ENCODE measurements around the gene XRCC3.
A peak's percentile ranks its signal among the peaks of the same experiment; 100 is the strongest.
"Not testable (repeated sequence)": the region's sequence is repeated elsewhere in the genome, so short reads cannot be mapped to it uniquely, and the experiment has no call there.

The XRCC3 gene

DNA sequence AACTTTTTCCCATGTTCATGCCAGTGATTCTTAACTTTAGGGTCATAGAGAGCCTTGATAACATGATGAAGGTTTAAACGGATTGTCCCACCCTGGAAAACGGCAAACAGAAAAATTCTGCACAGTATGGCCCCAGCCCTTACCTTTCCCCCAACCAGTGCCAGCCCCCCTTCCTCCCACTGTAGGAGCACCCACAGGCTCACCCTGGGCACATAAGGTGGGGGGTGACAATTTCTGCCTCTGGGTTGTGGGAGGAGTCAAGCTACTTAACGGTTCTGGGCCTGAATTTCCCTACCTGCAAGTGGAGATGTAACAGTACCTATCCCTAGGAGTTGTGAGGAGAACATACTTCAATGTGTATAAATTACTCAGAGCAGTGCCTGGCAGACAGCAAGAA, 18.0 kb downstream of the XRCC3 start:
- FAIRE-seq: no peak
- DNase-seq (ENCODE audit: extremely low spot score, insufficient read length, low read depth): no peak

DNA sequence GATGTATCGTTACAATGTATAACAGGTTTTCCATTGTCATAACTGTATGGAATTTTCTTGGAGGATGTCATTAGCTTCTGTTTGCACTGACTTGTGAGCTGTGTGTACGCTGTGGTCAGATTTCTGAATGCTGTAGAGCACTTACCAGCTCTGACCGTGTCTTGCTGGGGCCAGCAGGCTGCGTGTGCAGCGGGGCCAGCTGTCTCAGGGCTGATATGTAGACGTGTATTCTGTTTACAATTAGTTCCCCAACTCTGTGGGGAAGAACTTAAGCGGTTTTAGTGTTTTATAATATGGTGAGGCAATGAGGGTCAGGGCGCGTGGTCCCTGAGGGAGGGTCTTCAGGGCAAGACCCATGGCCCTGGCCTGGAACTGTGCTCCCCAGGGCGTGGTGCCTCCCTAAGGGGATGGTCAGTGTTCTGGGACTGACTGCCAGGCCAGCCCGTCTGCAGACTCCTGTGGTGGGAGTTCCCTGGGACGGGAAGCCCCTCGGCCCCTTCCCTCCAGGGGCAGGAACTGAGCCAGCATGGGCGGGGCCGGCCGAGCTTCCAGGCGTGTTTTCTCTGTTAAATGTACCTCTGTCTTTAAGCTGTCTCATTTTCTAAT, 18.7 kb downstream of the XRCC3 start:
- DNase-seq (ENCODE audit: extremely low spot score, insufficient read length, low read depth) (no peak), FAIRE-seq (no peak)

DNA sequence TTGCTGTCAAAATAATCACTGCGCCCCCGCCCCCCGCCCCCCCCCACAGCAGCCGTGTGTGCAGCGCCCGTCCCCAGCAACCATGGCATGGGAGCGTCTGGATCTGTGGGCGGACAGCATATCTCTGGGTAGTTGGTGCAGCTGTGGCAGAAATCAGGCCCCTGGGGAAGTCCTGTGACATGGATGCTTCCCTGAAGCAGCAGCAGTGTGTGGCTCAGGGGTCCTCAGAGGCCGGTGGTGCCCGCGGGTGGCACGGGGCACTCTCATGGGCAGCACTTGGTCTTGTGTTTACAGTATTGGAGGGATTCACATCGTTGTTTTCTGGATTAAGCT, 19.2 kb downstream of the XRCC3 start:
- DNase-seq (ENCODE audit: extremely low spot score, insufficient read length, low read depth): no peak
- FAIRE-seq: no peak

DNA sequence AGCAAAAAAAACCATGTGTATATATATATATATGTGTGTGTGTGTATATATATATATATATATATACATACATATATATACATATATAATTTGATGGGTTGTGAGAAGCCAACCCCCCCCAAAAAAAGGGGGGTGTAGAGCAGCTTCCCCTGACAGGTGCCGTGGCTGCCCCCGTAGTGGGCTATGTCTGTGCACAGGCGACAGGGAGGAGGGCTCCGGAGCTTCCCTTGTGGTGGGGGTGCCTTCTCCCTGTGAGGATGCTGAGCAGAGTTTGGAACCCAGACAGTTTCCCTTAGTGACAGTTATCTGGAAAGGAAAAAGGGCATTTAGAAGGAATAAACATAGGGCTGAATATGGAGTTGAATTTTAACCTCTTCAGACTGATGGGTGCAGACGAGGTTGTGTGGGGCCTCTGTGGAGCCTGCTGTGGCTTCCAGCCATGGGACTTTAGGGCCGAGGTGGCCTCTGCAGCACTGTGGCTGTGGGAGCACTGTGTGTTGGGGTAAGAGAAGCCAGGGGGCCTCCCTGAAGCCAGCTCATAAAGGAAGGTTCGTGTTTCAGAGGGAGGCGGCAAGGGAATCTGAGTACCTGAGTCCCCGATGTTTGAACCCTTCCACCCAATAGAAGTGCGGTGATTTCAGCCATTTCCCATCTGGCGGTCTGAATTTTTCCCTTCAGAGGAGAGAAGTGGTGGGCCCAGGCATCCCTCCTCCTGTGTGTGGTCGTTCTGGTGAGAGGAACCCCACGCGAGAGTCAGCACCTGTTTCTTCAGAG, 19.8 kb downstream of the XRCC3 start:
- DNase-seq (ENCODE audit: extremely low spot score, insufficient read length, low read depth) (no peak), FAIRE-seq (no peak)

DNA sequence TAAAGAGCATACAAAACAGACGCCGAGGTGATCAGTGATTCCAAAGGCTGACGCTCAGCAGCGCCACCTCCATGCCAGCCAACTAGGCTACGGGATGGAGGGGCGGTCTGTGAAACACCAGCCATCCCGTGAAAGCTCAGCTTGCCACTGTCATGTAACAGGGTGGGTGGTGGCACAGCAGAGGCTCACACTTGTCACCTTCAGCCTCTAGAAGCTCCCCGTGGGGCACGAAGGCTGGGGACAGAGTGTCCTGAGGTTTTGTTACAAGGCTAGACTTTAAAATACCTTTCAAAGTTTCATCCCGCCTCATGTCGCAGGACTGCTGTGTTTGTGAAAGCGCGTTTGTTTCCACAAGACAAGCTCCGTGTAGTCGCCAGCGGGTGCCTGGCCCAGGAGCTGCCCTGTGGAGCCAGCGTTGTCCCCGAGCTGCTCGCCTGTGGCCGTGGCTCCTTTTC, 20.7 kb downstream of the XRCC3 start:
- no peak for FAIRE-seq
- DNase-seq (ENCODE audit: extremely low spot score, insufficient read length, low read depth): no peak

DNA sequence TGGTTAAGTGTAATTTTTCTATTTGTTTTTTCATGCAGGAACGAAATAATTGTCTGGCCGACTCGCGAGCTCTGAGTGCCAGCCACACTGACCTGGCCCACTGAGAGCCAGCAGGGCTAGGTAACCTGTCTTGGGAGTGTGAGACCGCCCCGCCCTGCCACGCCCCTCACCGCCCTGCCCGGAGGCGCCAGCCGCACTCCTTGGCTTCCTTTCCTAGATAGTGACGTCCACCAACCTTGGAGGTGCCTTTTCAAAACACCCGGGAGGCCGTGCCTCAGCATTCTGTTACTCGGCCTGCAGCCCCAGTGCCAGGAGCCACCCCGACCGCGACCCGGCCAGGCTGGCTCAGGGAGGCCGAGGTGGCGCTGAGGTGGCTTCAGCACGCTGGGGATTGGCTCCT, 21.7 kb downstream of the XRCC3 start:
- DNase-seq (ENCODE audit: extremely low spot score, insufficient read length, low read depth) (no peak), FAIRE-seq (no peak)

DNA sequence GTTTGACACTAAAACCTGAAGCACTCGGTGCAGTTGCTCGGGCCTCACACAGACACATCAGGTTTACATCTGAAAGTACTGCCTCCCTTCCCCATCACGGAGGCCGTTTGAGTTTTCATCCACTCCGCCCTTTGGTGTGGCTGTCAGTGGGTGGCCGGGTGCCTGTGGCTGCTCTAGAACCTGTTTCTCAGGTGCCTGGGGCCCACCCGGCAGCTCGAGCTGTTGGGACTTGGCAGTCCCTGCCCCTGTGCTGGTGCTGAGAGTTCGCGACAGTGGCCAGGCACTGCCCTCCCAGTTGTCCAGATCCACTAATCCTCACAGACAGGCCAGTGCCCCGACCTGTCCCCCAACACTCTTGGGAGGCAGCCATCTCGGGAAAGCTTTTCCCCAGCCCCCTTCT, 22.4 kb downstream of the XRCC3 start:
- DNase-seq (ENCODE audit: extremely low spot score, insufficient read length, low read depth) (no peak), FAIRE-seq (no peak)

DNA sequence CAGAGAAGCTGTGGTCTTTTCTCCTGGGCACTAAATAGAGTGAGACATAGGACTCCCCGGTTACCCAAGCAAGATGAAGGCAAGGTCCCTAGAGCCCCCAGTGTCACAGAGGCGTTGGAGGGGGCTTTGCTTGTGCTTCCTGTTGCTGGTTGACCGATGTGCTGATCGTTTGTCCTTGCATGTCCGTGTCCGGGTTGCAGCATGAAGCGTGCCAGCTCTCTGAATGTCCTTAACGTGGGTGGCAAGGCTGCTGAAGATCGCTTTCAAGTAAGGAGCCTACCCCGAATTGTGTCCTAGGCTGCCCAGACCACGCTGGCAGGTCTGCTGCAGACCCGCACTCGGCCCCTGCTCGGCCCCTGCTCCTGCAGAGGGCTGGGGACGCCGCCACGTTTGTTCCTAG, 23.1 kb downstream of the XRCC3 start:
- FAIRE-seq (peak; percentile 38), DNase-seq (ENCODE audit: extremely low spot score, insufficient read length, low read depth) (no peak)

DNA sequence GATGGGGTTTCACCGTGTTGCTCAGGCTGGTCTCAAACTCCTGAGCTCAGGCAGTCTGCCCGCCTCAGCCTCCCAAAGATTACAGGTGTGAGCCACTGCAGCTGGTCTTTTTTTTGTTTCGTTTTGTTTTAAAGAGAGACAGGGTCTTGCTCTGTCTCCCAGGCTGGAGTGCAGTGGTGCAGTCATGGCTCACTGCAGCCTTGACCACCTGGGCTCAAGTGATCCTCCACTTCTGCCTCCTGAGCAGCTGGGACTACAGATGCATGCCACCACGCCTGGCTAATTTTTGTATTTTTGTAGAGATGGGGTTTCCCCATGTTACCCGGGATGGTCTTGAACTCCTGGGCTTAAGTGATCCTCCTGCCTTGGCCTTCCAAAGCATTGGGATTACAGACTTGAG, 23.6 kb downstream of the XRCC3 start:
- peak; percentile 75 for FAIRE-seq
- not testable (repeated sequence) for DNase-seq (ENCODE audit: extremely low spot score, insufficient read length, low read depth)

DNA sequence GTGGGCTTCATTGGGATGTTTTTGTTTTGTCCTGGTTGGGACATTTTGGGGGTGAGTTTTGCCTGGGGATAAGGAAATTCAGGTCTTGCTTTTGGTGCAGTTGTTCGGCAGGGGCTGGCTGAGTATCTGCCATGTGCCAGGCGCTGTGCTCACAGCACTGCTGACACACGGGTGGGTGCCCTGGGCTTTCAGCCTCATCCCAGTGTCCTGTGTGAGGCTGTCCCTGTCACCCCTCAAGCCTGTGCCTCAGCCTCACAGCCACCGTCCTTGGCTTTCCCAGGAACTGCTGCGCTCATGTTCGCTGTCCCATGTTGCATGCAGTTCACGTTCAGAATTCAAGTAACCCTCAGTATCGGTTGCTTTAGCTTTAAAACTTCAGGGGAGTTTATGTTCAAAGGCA, 24.9 kb downstream of the XRCC3 start:
- no peak for DNase-seq (ENCODE audit: extremely low spot score, insufficient read length, low read depth)
- no peak for FAIRE-seq

DNA sequence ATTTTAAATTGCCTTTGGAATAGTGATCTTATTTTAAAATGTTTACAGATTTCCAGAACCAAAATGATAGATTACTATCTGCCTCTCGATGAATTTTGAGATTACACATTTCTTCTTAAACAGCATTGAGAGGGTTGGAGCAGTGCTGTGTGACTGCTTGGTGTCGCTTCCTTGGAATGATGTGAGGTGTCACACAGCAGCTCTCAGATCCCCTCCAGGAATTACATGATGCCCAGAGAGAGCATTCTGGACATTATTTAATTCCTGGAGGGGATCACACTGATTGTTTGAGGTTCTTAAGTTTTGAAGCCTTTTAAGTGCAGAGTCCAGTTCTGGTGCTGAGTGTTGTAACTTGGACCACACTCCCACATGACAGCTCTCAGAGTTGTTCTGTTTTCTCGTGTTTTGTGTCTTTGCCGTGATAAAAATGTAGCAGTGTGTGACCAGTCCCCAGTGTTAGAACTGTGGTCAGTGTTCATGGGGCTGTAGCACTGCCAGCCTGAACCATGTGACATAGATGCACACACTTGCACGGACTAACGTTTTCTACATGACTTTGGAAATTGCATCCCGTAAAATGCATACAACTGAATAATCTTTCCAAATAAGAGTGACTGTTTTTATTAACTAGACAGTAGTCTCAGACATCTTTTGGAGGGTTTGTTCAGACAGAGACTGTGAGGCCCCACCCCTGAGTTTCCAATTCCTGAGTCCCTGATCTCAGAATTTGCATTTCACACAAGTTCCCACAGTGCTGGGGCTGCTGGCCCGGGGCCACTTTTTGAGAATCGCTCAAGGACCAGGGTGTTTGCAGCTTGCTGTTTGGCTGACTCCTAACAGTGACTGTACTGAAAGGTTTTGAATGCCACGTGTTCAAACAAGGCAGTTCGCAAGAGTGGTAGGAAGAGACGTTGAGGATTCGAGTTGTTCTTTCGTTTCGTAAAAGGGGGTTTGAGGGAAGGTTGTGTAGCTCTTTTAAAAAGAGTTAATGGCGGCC, 26.0 kb downstream of the XRCC3 start:
- peak; percentile 65 for DNase-seq (ENCODE audit: extremely low spot score, insufficient read length, low read depth)
- peak; percentile 93 for FAIRE-seq

DNA sequence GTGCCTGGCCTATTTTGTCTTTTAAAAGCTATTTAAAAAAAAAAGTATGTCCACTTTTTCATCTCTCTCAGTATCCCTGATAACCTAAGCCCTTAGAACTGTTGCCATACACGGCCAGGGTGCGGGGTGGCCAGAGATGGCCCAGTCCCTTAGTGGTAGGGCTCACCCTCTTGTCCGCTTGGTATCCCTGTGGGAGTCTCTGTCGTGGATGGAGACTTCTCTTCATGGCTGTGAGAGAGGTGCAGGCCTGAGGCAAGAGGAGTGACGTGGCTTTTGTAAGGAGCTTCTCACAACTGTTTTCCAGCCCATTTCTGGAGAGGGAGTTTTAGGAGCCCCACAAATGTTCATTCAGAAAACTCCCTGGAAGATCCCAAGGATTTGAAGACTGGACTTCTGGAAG, 26.8 kb downstream of the XRCC3 start:
- DNase-seq (ENCODE audit: extremely low spot score, insufficient read length, low read depth) (no peak), FAIRE-seq (no peak)

DNA sequence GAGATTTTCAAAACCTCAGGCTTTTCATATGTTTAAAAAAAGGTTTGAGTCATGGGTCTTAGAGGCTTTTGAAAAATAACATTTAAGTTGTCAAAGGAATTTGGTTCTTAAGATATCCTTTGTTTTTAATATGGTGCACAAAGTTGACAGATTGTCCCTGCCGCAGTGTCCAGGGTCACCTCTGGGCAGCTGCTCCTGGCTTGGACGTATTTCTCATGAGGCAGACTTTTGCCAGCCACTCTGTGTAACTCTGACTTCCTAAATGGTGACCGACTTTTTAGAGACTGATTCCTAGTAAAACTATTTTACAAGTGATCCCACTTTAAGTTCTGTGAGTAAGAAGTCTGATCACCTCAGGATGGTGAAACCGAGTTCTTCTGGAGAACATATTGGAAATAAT, 27.5 kb downstream of the XRCC3 start:
- FAIRE-seq: no peak

DNA sequence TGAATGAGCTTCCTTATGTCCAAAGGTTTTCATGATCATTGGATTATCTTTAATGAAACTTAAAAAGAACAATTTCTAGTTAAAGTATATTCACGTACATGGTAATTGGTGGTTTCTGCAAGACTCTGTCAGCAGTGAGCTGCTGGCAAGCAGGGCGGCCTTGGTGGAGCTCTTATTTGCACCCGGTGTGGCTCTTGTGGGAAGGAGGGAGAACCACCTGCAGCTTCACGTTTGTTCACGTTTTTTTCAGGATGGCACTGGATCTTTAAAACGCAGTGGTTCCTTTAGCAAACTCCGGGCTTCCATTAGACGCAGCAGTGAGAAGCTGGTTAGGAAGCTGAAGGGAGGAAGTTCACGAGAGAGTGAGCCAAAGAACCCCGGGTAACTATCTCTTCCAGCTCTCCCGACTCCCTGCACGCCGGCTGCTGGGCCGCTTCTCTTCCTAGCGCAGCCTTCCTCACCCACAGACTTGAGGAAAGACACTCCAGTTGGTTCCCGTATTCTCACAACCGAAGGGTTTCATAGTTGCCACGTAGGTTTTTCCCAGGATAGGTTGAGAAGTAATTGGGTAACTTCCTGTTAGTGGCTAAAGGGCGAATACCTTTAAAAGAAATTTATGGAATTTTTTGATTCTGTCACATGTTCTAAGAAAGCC, 28.3 kb downstream of the XRCC3 start:
- no peak for FAIRE-seq
- no peak for DNase-seq (ENCODE audit: extremely low spot score, insufficient read length, low read depth)

More for the DNA sequence above, 27.5 kb downstream of the XRCC3 start:
- no peak for DNase-seq (ENCODE audit: extremely low spot score, insufficient read length, low read depth)

DNA sequence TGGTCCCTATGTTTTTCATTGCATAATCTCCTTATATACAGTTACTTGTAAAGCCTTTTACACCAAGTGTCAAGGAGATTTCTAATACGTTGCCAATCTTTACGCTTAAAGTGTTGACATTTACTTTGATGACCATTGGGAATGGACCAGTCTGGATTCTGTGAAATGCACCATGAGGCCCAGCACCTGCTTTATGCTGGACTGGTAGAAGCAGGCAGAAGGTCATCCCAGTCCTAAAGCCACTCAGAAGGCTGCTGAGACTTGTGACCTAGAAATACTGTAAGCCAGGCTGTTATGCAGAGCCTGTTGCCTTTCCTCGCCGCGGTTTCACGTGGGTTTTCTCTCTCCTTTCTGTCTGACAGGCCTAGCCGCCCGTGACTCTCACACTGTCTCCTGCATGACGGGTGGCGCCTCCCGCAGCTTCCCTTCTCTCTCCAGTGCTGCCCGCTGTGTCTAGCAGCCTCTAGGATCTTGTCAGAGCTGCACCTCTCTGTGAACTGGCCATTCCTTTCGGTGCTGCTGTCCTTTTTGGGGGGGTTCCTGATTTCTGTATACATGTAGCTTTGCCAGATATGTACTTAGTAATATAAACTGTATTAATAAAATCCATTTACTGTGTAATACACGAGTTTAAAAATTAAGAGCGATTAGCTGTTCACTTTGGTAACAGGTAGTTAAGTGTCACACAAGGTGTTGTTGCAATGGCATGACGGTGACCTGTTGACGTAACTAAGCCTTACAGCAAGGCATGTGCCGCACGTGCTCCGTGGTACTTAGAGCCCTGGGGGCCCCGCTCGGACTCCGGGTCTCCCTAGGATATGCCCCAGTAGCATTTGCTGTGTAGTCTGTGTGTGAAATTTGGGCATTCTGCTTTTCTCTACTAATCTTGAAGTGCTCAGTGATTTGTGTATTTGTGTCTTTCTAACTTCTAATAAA, 29.7 kb downstream of the XRCC3 start:
- no peak for DNase-seq (ENCODE audit: extremely low spot score, insufficient read length, low read depth)
- FAIRE-seq: no peak

DNA sequence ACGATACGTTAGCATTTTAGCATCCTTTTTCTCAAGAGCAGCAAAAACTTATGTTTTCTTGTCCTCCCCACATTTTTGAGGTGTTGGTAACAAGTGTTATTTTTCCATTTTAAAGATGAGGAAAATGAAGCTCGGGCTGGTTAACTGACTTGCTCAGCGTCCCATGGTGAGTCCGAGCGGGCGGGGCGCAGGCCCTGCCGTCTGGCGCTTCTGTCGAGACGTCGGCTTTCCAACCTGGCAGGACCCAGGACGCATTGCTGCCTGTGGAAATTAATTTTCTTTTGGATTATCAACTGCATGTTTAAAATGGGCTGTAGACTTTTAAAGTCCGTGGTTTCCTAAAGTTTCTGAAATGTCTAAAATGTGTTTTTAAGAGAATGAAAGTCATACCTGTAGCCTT, 30.4 kb downstream of the XRCC3 start:
- FAIRE-seq: no peak
- DNase-seq (ENCODE audit: extremely low spot score, insufficient read length, low read depth): no peak

DNA sequence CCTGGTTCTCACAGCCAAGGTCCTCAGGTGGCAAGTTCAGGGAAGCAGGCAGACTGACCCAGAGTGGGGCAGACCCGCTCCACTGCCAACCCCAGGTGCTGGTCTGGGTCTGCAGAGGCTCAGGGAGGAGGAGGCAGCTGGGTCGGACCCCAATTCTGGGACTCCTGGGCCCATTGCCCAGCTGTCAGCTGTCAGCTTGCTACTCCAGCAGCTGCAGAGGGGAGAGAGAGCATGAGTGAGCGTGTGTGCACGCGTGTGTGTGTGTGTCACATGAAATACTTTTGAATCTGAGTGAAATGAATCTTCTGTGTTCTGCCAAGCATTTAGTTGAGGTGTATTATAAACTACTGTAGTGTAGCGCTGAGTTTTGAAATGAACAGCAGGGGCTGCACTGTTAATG, 30.8 kb downstream of the XRCC3 start:
- DNase-seq (ENCODE audit: extremely low spot score, insufficient read length, low read depth) (no peak), FAIRE-seq (no peak)

DNA sequence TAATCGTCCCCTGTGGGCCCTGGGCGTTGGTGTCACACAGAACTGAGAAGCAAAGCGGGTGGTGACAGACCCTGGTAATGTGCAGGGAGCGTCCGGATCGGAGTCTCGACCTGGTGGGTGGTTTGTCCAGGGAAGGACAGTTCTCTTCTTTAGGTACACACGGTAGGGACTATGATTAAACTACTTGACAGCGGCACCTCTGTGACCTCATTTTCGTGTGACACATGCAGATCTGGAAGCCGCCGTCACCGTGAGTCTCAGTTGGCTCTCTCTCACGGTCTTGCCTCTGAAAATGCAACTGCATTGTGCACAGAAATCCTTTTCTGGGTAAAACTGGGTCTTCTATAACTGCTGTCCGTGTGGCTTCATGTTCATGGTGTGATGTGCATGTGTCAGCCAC, 32.1 kb downstream of the XRCC3 start:
- FAIRE-seq (no peak), DNase-seq (ENCODE audit: extremely low spot score, insufficient read length, low read depth) (no peak)

DNA sequence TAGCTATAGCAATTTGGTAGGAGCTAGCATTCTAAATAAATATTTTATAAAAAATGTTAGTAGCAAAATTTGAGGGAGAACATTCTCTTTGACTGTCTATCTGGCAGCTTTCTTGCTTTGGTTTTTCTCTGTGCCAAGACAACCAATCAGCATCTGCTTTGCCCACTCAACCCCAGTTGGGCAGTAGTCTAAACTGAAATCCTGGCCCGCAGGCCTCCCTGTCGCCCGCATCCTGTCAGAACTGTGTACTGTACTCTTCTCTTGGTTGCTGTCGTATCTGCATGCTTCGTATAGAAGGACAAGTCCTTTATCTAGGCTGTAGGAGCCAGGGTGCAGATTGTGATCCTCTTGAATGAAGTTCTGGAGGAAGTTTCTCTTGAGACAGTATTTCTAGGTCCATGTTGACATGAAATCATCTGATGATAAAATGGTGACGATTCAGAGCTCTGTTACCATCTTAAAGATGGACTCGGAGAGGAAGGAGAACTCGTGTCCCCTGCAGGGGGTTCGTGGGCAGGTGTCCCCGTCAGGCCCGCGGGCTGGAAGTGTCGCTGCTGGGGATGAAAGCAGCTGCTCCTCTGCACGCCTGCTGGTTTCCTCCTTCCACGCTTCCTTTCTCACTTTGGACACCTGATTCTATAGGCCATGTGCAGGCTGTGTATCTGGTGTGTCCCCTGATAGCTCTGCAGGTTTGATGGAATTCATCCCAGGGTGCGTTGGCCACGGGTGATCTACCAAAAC, 34.6 kb downstream of the XRCC3 start:
- DNase-seq (ENCODE audit: extremely low spot score, insufficient read length, low read depth) (no peak), FAIRE-seq (no peak)

Data from GM18507 (cell line).